HepG2 (cell line): Measurements from ENCODE around the gene RPS6KL1. TPM values are rescaled to one million over a fixed set of nuclear protein-coding genes. Genes with fewer than 3 reads are reported as not detected.
A peak's percentile ranks its signal among the peaks of the same experiment; 100 is the strongest.

Source experiments
- ATAC-seq: fragments of 200-7000 bp; cut with Tn5 transposase; 3 replicates; pipeline ENCODE4 v1.9.1; 2020; ENCODE audit warnings: mild to moderate bottlenecking, moderate library complexity
- BruUV-seq: library from RNA; stranded (reverse); fragments of 400-500 nt; replicated peaks from 2 replicates; lab custom pipeline; 2021; lab: Mats Ljungman, UMichigan
- CTCF ChIA-PET: fragments of 300-600 bp; formaldehyde crosslinking; extraction: SDS; loops from one replicate; lab custom pipeline; 2021; ENCODE audit warnings: low total read pairs, inconsistent platforms, low intra/inter-chr PET ratio; lab: Yijun Ruan, JAX
- POLR2A ChIA-PET: fragments of 350-600 bp; sonication (Branson Sonifier 250); formaldehyde crosslinking; loops from one replicate; lab custom pipeline; 2020; ENCODE audit warnings: antibody characterized with exemption, inconsistent platforms; lab: Yijun Ruan, JAX
- DNase-seq: peaks from one replicate; pipeline ENCODE4 v3.0.0-alpha.2; 2015; ENCODE audit warnings: low spot score
- FAIRE-seq: peaks from 3 replicates; lab custom pipeline; 2011; peaks lifted over from hg19 to GRCh38; lab: Jason Lieb, UNC
- H2AFZ ChIP-seq: one replicate; pipeline ENCODE4 v1.6.1; 2011; ENCODE audit warnings: low read length, inconsistent platforms
- H3K27ac ChIP-seq: fragments of 300-600 bp; 3 replicates; pipeline ENCODE4 v1.8.0; 2011; ENCODE audit warnings: mixed run types, mild to moderate bottlenecking, mixed read lengths, low read length, inconsistent platforms; ENCODE audit not compliant: insufficient read depth; ENCODE audit errors: extremely low read length
- H3K27me3 ChIP-seq, 2 experiments: fragments of 200-600 bp in 1 of 2; 2 replicates in 1 of 2; 3 replicates in 1 of 2; pipeline versions ENCODE4 v1.6.0 to v1.8.0; 2011; ENCODE audit warnings: low read length in 2 of 2, mild to moderate bottlenecking in 2 of 2, moderate library complexity in 2 of 2, inconsistent platforms in 1 of 2; ENCODE audit not compliant: insufficient read depth in 2 of 2, control insufficient read depth in 1 of 2
- H3K36me3 ChIP-seq, 2 experiments: fragments of 200-600 bp in 1 of 2; replicated peaks in 1 of 2; 2 replicates in 1 of 2; 3 replicates in 1 of 2; pipeline versions ENCODE4 v1.5.1 to v1.8.0; 2011; ENCODE audit warnings: low read length in 2 of 2, inconsistent platforms in 1 of 2; ENCODE audit not compliant: insufficient read depth in 2 of 2, control insufficient read depth in 1 of 2
- H3K4me1 ChIP-seq: 2 replicates; pipeline ENCODE4 v1.5.1; 2012; ENCODE audit warnings: low read length, inconsistent platforms; ENCODE audit not compliant: insufficient read depth
- H3K4me2 ChIP-seq: 2 replicates; pipeline ENCODE4 v1.6.0; 2011; ENCODE audit warnings: low read depth, low read length, inconsistent platforms
- H3K4me3 ChIP-seq, 3 experiments: fragments of 200-600 bp in 1 of 3; sonication (generic), shearing (Covaris generic) in 1 of 3; replicated peaks in 1 of 3; 2 replicates each; pipeline ENCODE4 v1.5.1; 2011 to 2016; ENCODE audit warnings: low read length in 3 of 3, inconsistent platforms in 2 of 3, low read depth in 2 of 3, mild to moderate bottlenecking in 2 of 3, control low read depth in 1 of 3, mixed read lengths in 1 of 3; ENCODE audit not compliant: insufficient read depth in 1 of 3
- H3K79me2 ChIP-seq: one replicate; pipeline ENCODE4 v1.6.1; 2011; ENCODE audit warnings: low read length, inconsistent platforms; ENCODE audit not compliant: insufficient read depth
- H3K9ac ChIP-seq: 2 replicates; pipeline ENCODE4 v1.6.0; 2011; ENCODE audit warnings: mild to moderate bottlenecking, low read depth, low read length, inconsistent platforms; ENCODE audit not compliant: insufficient read depth
- H3K9me3 ChIP-seq: 2 replicates; pipeline ENCODE4 v1.5.1; 2012; ENCODE audit warnings: mild to moderate bottlenecking, low read length
- H4K20me1 ChIP-seq: 2 replicates; pipeline ENCODE4 v1.6.0; 2011; ENCODE audit warnings: inconsistent platforms, mild to moderate bottlenecking, low read length, moderate library complexity; ENCODE audit not compliant: insufficient read depth
- ARID3A ChIP-seq: IDR thresholded peaks from 2 replicates; pipeline ENCODE4 v1.6.1; 2012; ENCODE audit warnings: low read depth, low read length, improper control_type of control experiment
- DZIP1 ChIP-seq: sonication (generic); formaldehyde crosslinking; IDR thresholded peaks from 2 replicates; pipeline ENCODE4 v1.5.0; 2020; ENCODE audit warnings: mild to moderate bottlenecking, missing genetic modification reagents
- ISX ChIP-seq: sonication (generic); formaldehyde crosslinking; conservative IDR thresholded peaks from 2 replicates; pipeline ENCODE4 v1.5.0; 2020; ENCODE audit warnings: missing genetic modification reagents
- KAT2B ChIP-seq: fragments of 150-350 bp; IDR thresholded peaks from 2 replicates; pipeline ENCODE4 v1.6.1; 2014; ENCODE audit warnings: low read depth, low read length, borderline replicate concordance
- MTERF4 ChIP-seq: sonication (generic); formaldehyde crosslinking; IDR thresholded peaks from 2 replicates; pipeline ENCODE4 v1.8.0; 2023; ENCODE audit warnings: mild to moderate bottlenecking, missing genetic modification reagents
- SP2 ChIP-seq: sonication (generic); formaldehyde crosslinking; IDR thresholded peaks from 2 replicates; pipeline ENCODE4 v1.5.1; 2020; ENCODE audit warnings: mild to moderate bottlenecking, missing genetic modification reagents
- SRY ChIP-seq: sonication (generic); formaldehyde crosslinking; IDR thresholded peaks from 2 replicates; pipeline ENCODE4 v1.8.0; 2022; ENCODE audit warnings: mild to moderate bottlenecking, missing genetic modification reagents
- ZSCAN21 ChIP-seq: sonication (generic); formaldehyde crosslinking; IDR thresholded peaks from 2 replicates; pipeline ENCODE4 v1.8.0; 2022; ENCODE audit warnings: mild to moderate bottlenecking, missing genetic modification reagents, moderate library complexity, borderline replicate concordance
- WGBS: methylation state at CpG from one replicate; pipeline ENCODE4 v1.1.6; 2017; ENCODE audit warnings: low lambda C conversion rate; 5-methylcytosine and 5-hydroxymethylcytosine counted together
- in situ Hi-C: cut with HindIII; loops from 2 replicates; pipeline ENCODE4 v1.10.0; 2017; ENCODE audit warnings: low pct_unique_long_range_greater_than_20kb; ENCODE audit not compliant: extremely low pct_ligation_motif_present
- intact Hi-C: fragments of 100-400 bp; cut with micrococcal nuclease; formaldehyde crosslinking; loops from one replicate; pipeline ENCODE4 v1.10.0; 2022; ENCODE audit not compliant: unreplicated experiment
- polyA plus RNA-seq, 8 experiments: library from polyadenylated mRNA; depleted of rRNA in 3 of 8; stranded (reverse) in 7 of 8; unstranded in 1 of 8; fragments of >200 nt; fragmentation: Illumina TruSeq in 4 of 8; extraction: Trizol in 4 of 8; gene quantifications; 2 replicates each; pipeline versions ENCODE4 v1.2.1 to v1.2.3, GENCODE V29; 2011 to 2016; ENCODE audit warnings: low read depth in 4 of 8, missing spikeins in 1 of 8, mixed read lengths in 1 of 8; ENCODE audit not compliant: insufficient read depth in 1 of 8
- total RNA-seq, 5 experiments: library from RNA; depleted of rRNA; stranded (reverse); fragments of >200 nt; fragmentation: Illumina TruSeq; extraction: Trizol; gene quantifications; 2 replicates each; pipeline ENCODE4 v1.2.3, GENCODE V29; 2016; ENCODE audit warnings: low read depth in 1 of 5

Gene RPS6KL1
- total and polyA plus RNA-seq, 2 of the 13 experiments (the other 11 are each of a cell fraction or from before 2014, with no cell fraction given) = 6.5 to 11.5 TPM

GRCh38 chr14:74954232-74954946 is 31.3 kb upstream of the RPS6KL1 start (continued):
- TF ChIP-seq KAT2B = no peak
- no peak for TF ChIP-seq ISX (CRISPR knock-in tag)

GRCh38 chr14:74953686-74954085 is 30.6 kb upstream of the RPS6KL1 start:
- peak overlapping the region; percentile 78 for H3K9ac ChIP-seq
- H3K4me1 ChIP-seq = peaks cover 65% of the 10 kb centered on the region
- intact Hi-C loops = loop anchor here (2.0 kb wide), 1 partner anchor 49 kb away; the partner anchor contains the start of gene EIF2B2
- H3K4me3 ChIP-seq = peak overlapping the region; percentile 75 to 86 (median 80)
- H2AFZ ChIP-seq = no peak overlapping the region
- POLR2A ChIA-PET = interaction anchor here (0.6 to 2.9 kb wide), 8 partner anchors 8 to 116 kb away, joined by 3 to 14 read pairs (median 8); partner anchors contain the start of genes ACYP1, RPS6KL1 and ZC2HC1C
- WGBS = 43% methylated on average over 5 of the region's 5 CpGs
- H3K4me2 ChIP-seq = peak overlapping the region; percentile 92
- ATAC-seq (no peak), DNase-seq (no peak), FAIRE-seq (no peak)
- H3K36me3 ChIP-seq = peaks cover 2 to 4% of the 10 kb centered on the region in 2 experiments; a peak in 2 of 5 replicates
- H3K9me3 ChIP-seq = no peaks in the 10 kb centered on the region
- H3K27me3 ChIP-seq = no peaks in the 10 kb centered on the region
- TF ChIP-seq SP2 = no peak
- TF ChIP-seq ZSCAN21 = peak; percentile 10; the same call in 1 of the 2 replicates
- TF ChIP-seq DZIP1 (CRISPR knock-in tag) = no peak
- no peak for TF ChIP-seq ARID3A
- 0 out of 2 replicates have a peak, but pooled peaks have one; percentile 25 for TF ChIP-seq SRY (CRISPR knock-in tag)
- TF ChIP-seq MTERF4 (CRISPR knock-in tag) = 0 out of 2 replicates have a peak, but pooled peaks have one; percentile 58
- in situ Hi-C loops = loop anchor here (5.0 kb wide), 1 partner anchor 49 kb away; the partner anchor contains the start of gene EIF2B2
- H4K20me1 ChIP-seq = no peaks in the 10 kb centered on the region
- H3K79me2 ChIP-seq = peaks cover 15% of the 10 kb centered on the region
- CTCF ChIA-PET = no interaction called here
- H3K27ac ChIP-seq = peak overlapping the region; percentile 97
- BruUV-seq = no TSS peak
